Measurements from ENCODE around the gene HCN2.

Gene HCN2

GRCh38 chr19:589693-590395 lies at the start of gene HCN2:
Gene HCN2, plus strand, starts transcription at chr19:589881. Its CDS starts 65 bp downstream, at chr19:589946.
- DNase-seq (ENCODE audit: extremely low spot score) = no peak
- ChIA-PET CTCF (no interaction called here), POLR2A (no interaction called here)
- no peak for TF ChIP-seq CTCF (IDR thresholded peaks at IDR 0.05; ENCODE audit: control extremely low read depth, extremely low read depth, low read depth, missing control alignments)

GRCh38 chr19:540867-541637 lies 48.6 kb upstream of the HCN2 start:
- no peak for TF ChIP-seq CTCF (IDR thresholded peaks at IDR 0.05; ENCODE audit: control extremely low read depth, extremely low read depth, low read depth, missing control alignments)
- no peak for DNase-seq (ENCODE audit: extremely low spot score)
- POLR2A ChIA-PET = no interaction called here
- CTCF ChIA-PET = interaction anchor here (1.9 kb wide), 1 partner anchor 8 kb away, joined by 5 read pairs; no protein-coding TSS in a partner anchor

GRCh38 chr19:541699-542098 lies 48.0 kb upstream of the HCN2 start:
- DNase-seq (ENCODE audit: extremely low spot score) = no peak
- ChIA-PET CTCF (interaction anchor here (1.5 to 1.9 kb wide), 2 partner anchors 9 to 10 kb away, joined by 4 to 5 read pairs; partner anchors contain the start of gene CDC34), POLR2A (interaction anchor here (1.1 kb wide), 1 partner anchor 10 kb away, joined by 3 read pairs; the partner anchor contains the start of gene CDC34)
- no peak for TF ChIP-seq CTCF (IDR thresholded peaks at IDR 0.05; ENCODE audit: control extremely low read depth, extremely low read depth, low read depth, missing control alignments)

GRCh38 chr19:542173-542866 lies 47.4 kb upstream of the HCN2 start:
- CTCF ChIA-PET = interaction anchor here (1.5 to 1.9 kb wide), 2 partner anchors 9 to 11 kb away, joined by 4 to 5 read pairs; partner anchors contain the start of gene CDC34
- no peak for DNase-seq (ENCODE audit: extremely low spot score)
- no peak for TF ChIP-seq CTCF (IDR thresholded peaks at IDR 0.05; ENCODE audit: control extremely low read depth, extremely low read depth, low read depth, missing control alignments)
- POLR2A ChIA-PET = interaction anchor here (1.1 kb wide), 1 partner anchor 11 kb away, joined by 3 read pairs; the partner anchor contains the start of gene CDC34

GRCh38 chr19:543910-544608 lies 45.6 kb upstream of the HCN2 start, which contains the start of gene GZMM:
Gene GZMM, plus strand, starts transcription at chr19:544053. Its CDS starts 19 bp downstream, at chr19:544072.
- DNase-seq (ENCODE audit: extremely low spot score) = no peak
- CTCF ChIA-PET = no interaction called here
- POLR2A ChIA-PET = no interaction called here
- no peak for TF ChIP-seq CTCF (IDR thresholded peaks at IDR 0.05; ENCODE audit: control extremely low read depth, extremely low read depth, low read depth, missing control alignments)
